PC-9 (cell line): Measurements from ENCODE around the gene SPPL2B.

Experiments used
- EZH2 ChIP-seq: fragments of 200-600 bp; sonication (generic); IDR thresholded peaks from 2 replicates; pipeline ENCODE4 v1.8.0; 2017; ENCODE audit warnings: antibody characterized with exemption, low read depth
- TF ChIP-seq, protein P1 (sequence below): fragments of 200-600 bp; sonication (generic); conservative IDR thresholded peaks from 2 replicates; pipeline ENCODE4 v1.6.1; 2017; ENCODE audit warnings: mixed run types, antibody characterized with exemption, mild to moderate bottlenecking, moderate library complexity

DNA sequence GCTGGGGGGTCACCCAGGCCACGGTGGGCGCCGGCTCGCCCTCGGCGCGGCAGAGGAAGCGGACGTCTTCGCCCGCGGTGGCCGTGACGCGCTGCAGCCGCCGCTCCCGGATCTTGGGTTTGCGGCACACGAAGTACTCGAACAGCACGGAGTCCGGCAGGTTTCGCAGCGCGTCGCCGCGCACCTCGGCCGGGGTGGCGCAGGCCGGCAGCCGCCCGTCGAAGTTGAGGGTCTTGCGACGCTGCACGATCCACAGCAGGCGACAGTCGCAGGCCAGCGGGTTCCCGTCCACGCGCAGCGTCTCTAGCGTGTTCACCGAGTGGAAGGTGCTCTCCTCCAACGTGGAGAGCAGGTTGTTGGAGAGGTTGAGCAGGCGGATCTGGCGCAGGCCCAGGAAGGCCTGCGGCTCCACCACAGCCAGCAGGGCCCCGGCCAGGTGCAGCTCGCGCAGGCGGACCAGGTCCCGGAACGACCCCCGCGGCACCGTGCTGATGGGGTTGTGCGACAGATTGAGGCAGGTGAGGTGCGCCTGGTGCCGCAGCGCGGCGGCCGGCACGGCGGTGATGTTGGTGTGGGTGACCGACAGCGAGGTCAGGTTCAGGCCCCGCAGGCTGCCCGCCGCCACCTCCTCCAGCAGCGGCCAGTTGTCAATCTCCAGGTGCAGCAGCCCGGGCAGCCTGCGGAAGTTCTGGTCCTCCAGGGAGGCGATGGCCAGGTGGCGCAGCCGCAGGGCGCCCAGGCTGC is 37.9 kb upstream of the SPPL2B start:
- TF ChIP-seq, protein P1, sequence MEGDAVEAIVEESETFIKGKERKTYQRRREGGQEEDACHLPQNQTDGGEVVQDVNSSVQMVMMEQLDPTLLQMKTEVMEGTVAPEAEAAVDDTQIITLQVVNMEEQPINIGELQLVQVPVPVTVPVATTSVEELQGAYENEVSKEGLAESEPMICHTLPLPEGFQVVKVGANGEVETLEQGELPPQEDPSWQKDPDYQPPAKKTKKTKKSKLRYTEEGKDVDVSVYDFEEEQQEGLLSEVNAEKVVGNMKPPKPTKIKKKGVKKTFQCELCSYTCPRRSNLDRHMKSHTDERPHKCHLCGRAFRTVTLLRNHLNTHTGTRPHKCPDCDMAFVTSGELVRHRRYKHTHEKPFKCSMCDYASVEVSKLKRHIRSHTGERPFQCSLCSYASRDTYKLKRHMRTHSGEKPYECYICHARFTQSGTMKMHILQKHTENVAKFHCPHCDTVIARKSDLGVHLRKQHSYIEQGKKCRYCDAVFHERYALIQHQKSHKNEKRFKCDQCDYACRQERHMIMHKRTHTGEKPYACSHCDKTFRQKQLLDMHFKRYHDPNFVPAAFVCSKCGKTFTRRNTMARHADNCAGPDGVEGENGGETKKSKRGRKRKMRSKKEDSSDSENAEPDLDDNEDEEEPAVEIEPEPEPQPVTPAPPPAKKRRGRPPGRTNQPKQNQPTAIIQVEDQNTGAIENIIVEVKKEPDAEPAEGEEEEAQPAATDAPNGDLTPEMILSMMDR: no peak
- no peak for TF ChIP-seq EZH2
